ENCODE measurements around the gene MROH9.

GRCh38 chr1:170932236-170932635 lies 3.1 kb upstream of the MROH9 start:
- no peak for TF ChIP-seq CTCF (IDR thresholded peaks at IDR 0.05)
- no peak for TF ChIP-seq POLR2A (IDR thresholded peaks at IDR 0.05)
- no peak for TF ChIP-seq EP300 (IDR thresholded peaks at IDR 0.05)
- TF ChIP-seq POLR2AphosphoS5 (IDR thresholded peaks at IDR 0.05): no peak

Data from suprapubic skin (tissue), 4 donors.